Measurements from ENCODE around the gene RAB11B. TPM values are rescaled to one million over a fixed set of nuclear protein-coding genes. Genes with fewer than 3 reads are reported as not detected.
"Not testable (repeated sequence)": the region's sequence is repeated elsewhere in the genome, so short reads cannot be mapped to it uniquely, and the experiment has no call there.

Gene RAB11B
- total RNA-seq, 1 donor from 2014 or later = 75.1 TPM

- Mint-ChIP-seq H3K4me1 (ENCODE audit: low read depth) (no peaks in the 10 kb centered on the region), H3K27ac (no peak overlapping the region), H3K4me3 (no peak overlapping the region), H3K36me3 (ENCODE audit: low read depth) (no peaks in the 10 kb centered on the region), H3K27me3 (ENCODE audit: insufficient read depth) (no peaks in the 10 kb centered on the region), H3K9me3 (no peaks in the 10 kb centered on the region)
- intact Hi-C loops (cut with micrococcal nuclease) = no loop called here
- DNase-seq (ENCODE audit: low spot score) = no peak
These were observed 40.5 kb downstream of the RAB11B start for GRCh38 chr19:8430650-8431049.

- Mint-ChIP-seq H3K9me3 (no peaks in the 10 kb centered on the region), H3K4me1 (ENCODE audit: low read depth) (no peaks in the 10 kb centered on the region)
These were observed 48.1 kb downstream of the RAB11B start for GRCh38 chr19:8438236-8438635.

DNA sequence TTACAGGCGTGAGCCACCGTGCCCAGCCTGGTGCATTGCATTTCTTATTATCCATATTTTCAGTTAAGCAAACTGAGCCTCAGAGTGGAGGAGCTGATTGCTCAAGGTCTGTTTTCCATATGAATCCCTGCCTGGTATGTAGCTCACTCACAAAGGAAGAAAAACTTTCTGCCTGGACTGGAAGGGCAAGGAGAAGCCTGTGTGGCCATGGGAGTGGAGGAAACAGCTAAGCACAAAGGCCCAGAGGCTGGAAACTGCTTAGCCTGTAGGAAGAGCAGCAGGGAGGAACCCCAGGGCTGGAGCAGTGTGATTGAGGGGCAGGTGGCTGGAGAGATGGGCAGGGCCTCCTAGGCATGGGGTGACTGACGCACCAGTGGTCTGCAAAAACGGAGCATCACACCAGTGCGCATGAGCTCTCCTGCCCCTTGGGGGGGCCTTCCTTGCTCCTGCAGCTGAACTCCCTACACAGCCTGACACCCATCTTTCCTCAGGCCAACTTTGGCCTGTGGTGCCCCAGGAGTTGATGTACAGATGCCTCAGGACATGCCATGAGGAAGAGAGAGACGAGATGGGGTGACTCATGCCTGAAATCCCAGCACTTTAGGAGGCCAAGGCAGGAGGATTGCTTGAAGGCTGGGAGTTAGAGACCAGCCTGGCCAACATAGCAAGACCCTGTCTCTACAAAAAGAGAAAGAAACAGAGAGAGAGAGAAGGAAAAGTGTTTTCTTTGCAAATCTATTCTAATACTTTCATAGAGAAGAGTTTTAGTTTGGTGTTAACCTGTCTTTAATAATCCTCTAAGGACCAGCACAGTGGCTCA, 51.8 kb downstream of the RAB11B start:
- intact Hi-C loops (cut with micrococcal nuclease) = no loop called here
- no peak for DNase-seq (ENCODE audit: low spot score)
- peaks cover 1% of the 10 kb centered on the region for H3K27me3 Mint-ChIP-seq (ENCODE audit: insufficient read depth)

More at GRCh38 chr19:8438236-8438635, 48.1 kb downstream of the RAB11B start:
- intact Hi-C loops (cut with micrococcal nuclease) = no loop called here
- no peak for DNase-seq (ENCODE audit: low spot score)
- Mint-ChIP-seq H3K36me3 (ENCODE audit: low read depth) (peaks cover 2% of the 10 kb centered on the region), H3K27me3 (ENCODE audit: insufficient read depth) (no peaks in the 10 kb centered on the region), H3K27ac (no peak overlapping the region), H3K4me3 (no peak overlapping the region)

DNA sequence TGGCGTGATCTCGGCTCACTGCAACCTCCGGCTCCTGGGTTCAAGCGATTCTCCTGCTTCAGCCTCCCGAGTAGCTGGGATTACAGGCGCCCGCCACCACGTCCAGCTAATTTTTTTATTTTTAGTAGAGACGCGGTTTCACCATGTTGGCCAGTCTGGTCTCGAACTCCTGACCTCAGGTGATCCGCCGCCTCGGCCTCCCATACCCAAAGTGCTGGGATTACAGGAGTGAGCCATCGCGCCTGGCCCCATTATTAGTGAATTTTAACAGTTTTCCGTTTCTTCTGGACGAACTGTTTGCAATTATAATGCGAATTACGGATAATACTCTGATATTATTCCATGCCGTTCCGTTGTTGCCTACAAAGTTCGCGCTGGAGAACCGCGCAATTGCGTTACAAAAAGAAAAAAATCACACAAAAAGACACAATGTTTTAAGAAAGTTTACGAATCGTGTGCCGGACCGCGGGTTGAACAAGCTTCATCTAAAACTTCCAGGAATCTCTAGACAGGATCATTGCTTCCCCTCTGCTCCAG, 54.0 kb downstream of the RAB11B start:
- Mint-ChIP-seq H3K4me1 (ENCODE audit: low read depth) (peaks cover 37% of the 10 kb centered on the region), H3K36me3 (ENCODE audit: low read depth) (peaks cover 17% of the 10 kb centered on the region), H3K27ac (peak overlapping the region; percentile 98), H3K4me3 (peak overlapping the region; percentile 95)
- not testable (repeated sequence) for DNase-seq (ENCODE audit: low spot score); H3K27me3 Mint-ChIP-seq (ENCODE audit: insufficient read depth); H3K9me3 Mint-ChIP-seq
- intact Hi-C loops (cut with micrococcal nuclease) = loop anchor here (1.0 kb wide), 3 partner anchors 31 to 69 kb away; partner anchors contain the start of genes MARCHF2 and RAB11B

More for the DNA sequence above, 51.8 kb downstream of the RAB11B start:
- Mint-ChIP-seq H3K36me3 (ENCODE audit: low read depth) (peaks cover 8% of the 10 kb centered on the region), H3K4me3 (no peak overlapping the region), H3K9me3 (no peaks in the 10 kb centered on the region), H3K27ac (no peak overlapping the region), H3K4me1 (ENCODE audit: low read depth) (peaks cover 19% of the 10 kb centered on the region)

GRCh38 chr19:8444677-8445487, 54.7 kb downstream of the RAB11B start, which contains the start of gene HNRNPM:
TSS of gene HNRNPM (plus strand) at chr19:8444975. CDS start at chr19:8444999, 24 bp downstream.
- Mint-ChIP-seq H3K27me3 (ENCODE audit: insufficient read depth) (peaks cover 1% of the 10 kb centered on the region), H3K27ac (peak within 1 kb of the TSS; percentile 98), H3K36me3 (ENCODE audit: low read depth) (peaks cover 17% of the 10 kb centered on the region), H3K9me3 (no peaks in the 10 kb centered on the region), H3K4me1 (ENCODE audit: low read depth) (peaks cover 41% of the 10 kb centered on the region), H3K4me3 (peak within 1 kb of the TSS; percentile 95)
- intact Hi-C loops (cut with micrococcal nuclease) = loop anchor here (1.0 kb wide), 3 partner anchors 32 to 68 kb away; partner anchors contain the start of genes MARCHF2 and RAB11B
- peak; percentile 100 for DNase-seq (ENCODE audit: low spot score)

GRCh38 chr19:8445488-8446001, 55.4 kb downstream of the RAB11B start:
- Mint-ChIP-seq H3K4me1 (ENCODE audit: low read depth) (peaks cover 44% of the 10 kb centered on the region), H3K27me3 (ENCODE audit: insufficient read depth) (peaks cover 1% of the 10 kb centered on the region), H3K36me3 (ENCODE audit: low read depth) (peaks cover 17% of the 10 kb centered on the region), H3K4me3 (peak overlapping the region; percentile 87), H3K27ac (peak overlapping the region; percentile 66), H3K9me3 (no peaks in the 10 kb centered on the region)
- intact Hi-C loops (cut with micrococcal nuclease) = no loop called here
- DNase-seq (ENCODE audit: low spot score) = peak; percentile 49

- H3K27me3 Mint-ChIP-seq (ENCODE audit: insufficient read depth) = peaks cover 1% of the 10 kb centered on the region
- H3K4me1 Mint-ChIP-seq (ENCODE audit: low read depth) = peaks cover 44% of the 10 kb centered on the region
- intact Hi-C loops (cut with micrococcal nuclease) = no loop called here
- peaks cover 17% of the 10 kb centered on the region for H3K36me3 Mint-ChIP-seq (ENCODE audit: low read depth)
- H3K27ac Mint-ChIP-seq = peak overlapping the region; percentile 66
- peak overlapping the region; percentile 87 for H3K4me3 Mint-ChIP-seq
- H3K9me3 Mint-ChIP-seq = no peaks in the 10 kb centered on the region
- no peak for DNase-seq (ENCODE audit: low spot score)
These were observed 56.0 kb downstream of the RAB11B start for GRCh38 chr19:8446061-8446709.

GRCh38 chr19:8449830-8450229, 59.7 kb downstream of the RAB11B start:
- H3K27ac Mint-ChIP-seq = peak overlapping the region; percentile 19
- intact Hi-C loops (cut with micrococcal nuclease) = loop anchor here (5.0 kb wide), 1 partner anchor 37 kb away; no protein-coding TSS in a partner anchor
- no peak for DNase-seq (ENCODE audit: low spot score)
- no peak overlapping the region for H3K4me3 Mint-ChIP-seq
- H3K4me1 Mint-ChIP-seq (ENCODE audit: low read depth) = peaks cover 67% of the 10 kb centered on the region
- no peaks in the 10 kb centered on the region for H3K9me3 Mint-ChIP-seq
- peaks cover 1% of the 10 kb centered on the region for H3K27me3 Mint-ChIP-seq (ENCODE audit: insufficient read depth)
- H3K36me3 Mint-ChIP-seq (ENCODE audit: low read depth) = peaks cover 31% of the 10 kb centered on the region

DNA sequence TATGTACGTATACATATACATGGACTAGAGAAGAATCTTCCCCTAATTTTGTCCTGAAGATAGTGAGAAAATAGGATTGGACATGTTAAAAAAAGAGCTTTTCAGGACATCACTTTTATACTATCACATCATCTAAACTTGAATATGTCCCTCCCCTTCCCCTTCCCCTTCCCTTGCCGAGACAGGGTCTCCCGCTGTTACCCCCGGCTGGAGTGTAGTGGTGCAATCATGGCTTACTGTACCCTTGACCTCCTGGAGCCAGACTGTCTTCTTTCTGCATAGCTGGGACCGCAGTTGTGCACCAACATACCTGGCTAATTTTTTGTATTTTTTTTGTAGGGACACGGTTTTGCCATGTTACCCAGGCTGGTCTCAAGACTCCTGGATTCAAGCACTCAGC, 61.2 kb downstream of the RAB11B start:
- Mint-ChIP-seq H3K9me3 (no peaks in the 10 kb centered on the region), H3K27me3 (ENCODE audit: insufficient read depth) (no peaks in the 10 kb centered on the region), H3K4me1 (ENCODE audit: low read depth) (peaks cover 72% of the 10 kb centered on the region), H3K4me3 (no peak overlapping the region), H3K27ac (no peak overlapping the region), H3K36me3 (ENCODE audit: low read depth) (peaks cover 32% of the 10 kb centered on the region)
- intact Hi-C loops (cut with micrococcal nuclease) = loop anchor here (5.0 kb wide), 1 partner anchor 36 kb away; no protein-coding TSS in a partner anchor
- no peak for DNase-seq (ENCODE audit: low spot score)

DNA sequence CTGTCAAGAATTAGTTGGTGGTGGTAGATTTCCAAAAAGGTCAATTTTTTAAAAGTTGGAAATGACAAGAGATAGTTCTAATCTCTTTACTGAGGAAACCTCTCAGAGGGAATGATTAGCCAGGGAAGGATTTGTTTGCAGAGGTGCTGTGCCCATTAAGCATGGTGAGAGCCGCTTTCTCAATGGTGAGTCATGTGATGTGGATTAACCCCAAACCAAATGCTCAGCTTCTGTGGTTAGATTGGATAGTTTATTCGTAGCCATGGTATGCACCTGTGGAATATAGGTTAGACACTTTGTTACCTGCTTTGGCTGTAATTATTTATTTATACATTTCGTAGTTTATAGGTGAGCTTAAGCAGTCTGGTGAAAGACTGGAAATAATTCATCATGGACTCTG, 61.7 kb downstream of the RAB11B start:
- H3K27ac Mint-ChIP-seq = no peak overlapping the region
- H3K4me3 Mint-ChIP-seq = no peak overlapping the region
- intact Hi-C loops (cut with micrococcal nuclease) = loop anchor here (5.0 kb wide), 1 partner anchor 35 kb away; no protein-coding TSS in a partner anchor
- no peaks in the 10 kb centered on the region for H3K9me3 Mint-ChIP-seq
- DNase-seq (ENCODE audit: low spot score) = no peak
- H3K27me3 Mint-ChIP-seq (ENCODE audit: insufficient read depth) = no peaks in the 10 kb centered on the region
- peaks cover 36% of the 10 kb centered on the region for H3K36me3 Mint-ChIP-seq (ENCODE audit: low read depth)
- peaks cover 72% of the 10 kb centered on the region for H3K4me1 Mint-ChIP-seq (ENCODE audit: low read depth)

DNA sequence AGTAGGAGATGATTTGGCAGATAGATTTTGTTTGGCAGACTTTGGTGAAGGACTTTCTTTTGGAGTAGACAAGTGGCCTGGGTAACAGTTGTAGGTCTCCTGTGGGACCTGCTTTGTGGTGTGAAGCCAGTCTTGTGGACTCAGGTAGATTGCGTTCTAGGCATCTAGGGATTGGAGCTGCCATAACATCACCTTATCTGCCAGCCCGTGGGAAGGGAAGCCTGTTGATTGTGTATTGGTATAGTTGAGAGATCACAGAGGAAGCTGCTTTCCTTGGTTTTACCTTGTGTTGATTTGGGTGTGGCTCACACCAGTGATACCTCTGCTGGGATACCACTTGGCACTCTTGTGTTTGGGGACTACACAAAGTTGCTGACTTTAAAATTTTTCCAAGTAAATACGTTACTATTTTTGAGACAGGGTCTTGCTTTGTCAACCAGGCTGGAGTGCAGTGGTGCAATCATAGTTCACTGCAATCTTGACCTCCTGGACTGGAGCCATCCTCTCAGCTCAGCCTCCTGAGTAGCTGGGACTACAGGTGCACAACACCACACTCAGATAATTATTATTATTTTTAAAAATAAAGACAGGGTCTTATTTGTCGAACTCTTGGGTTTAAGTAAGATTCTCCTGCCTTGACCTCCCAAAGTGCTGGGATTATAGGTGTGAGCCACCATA, 62.4 kb downstream of the RAB11B start:
- DNase-seq (ENCODE audit: low spot score) = no peak
- H3K9me3 Mint-ChIP-seq = no peaks in the 10 kb centered on the region
- H3K4me1 Mint-ChIP-seq (ENCODE audit: low read depth) = peaks cover 69% of the 10 kb centered on the region
- H3K4me3 Mint-ChIP-seq = no peak overlapping the region
- peak overlapping the region; percentile 50 for H3K27ac Mint-ChIP-seq
- intact Hi-C loops (cut with micrococcal nuclease) = loop anchor here (5.0 kb wide), 1 partner anchor 35 kb away; no protein-coding TSS in a partner anchor
- peaks cover 34% of the 10 kb centered on the region for H3K36me3 Mint-ChIP-seq (ENCODE audit: low read depth)
- no peaks in the 10 kb centered on the region for H3K27me3 Mint-ChIP-seq (ENCODE audit: insufficient read depth)

Data from activated T-helper 1 cell treated with anti-CD3 and anti-CD28 coated beads, Interleukin-12 subunit alpha, Interleukin-12 subunit beta, Interleukin-2, Interleukin-4 antibody, amounts not matched to agents 30 ng/mL and 10 ng/mL and 1 ng/mL, durations not matched to agents 14 hours and 24 hours and 36 hours (primary cell).